Measurements from ENCODE around the gene ANKRD65. TPM values are rescaled to one million over a fixed set of nuclear protein-coding genes. Genes with fewer than 3 reads are reported as not detected.

ANKRD65 gene
- total and polyA plus RNA-seq, 3 experiments from 2014 or later: not detected

DNA sequence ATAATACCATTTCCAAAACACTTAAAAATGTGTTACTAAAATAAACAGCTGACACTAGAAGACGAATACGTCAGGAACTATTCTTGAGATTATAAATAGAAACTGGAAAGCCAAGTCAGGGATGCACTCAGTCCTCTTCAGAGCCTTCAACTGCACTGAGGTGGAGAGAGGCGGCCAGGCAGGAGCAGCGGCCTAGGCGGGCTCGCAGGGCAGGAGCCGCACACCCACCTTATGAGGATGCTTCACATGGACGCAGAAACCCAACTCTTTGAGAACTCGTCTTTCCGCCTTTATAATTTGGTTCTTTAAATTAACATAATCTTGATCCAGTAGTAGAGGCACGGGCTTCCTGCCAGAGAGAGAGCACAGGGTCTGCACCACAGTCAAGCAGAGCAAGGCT, 25.9 kb downstream of the ANKRD65 start:
- H3K9me3 Mint-ChIP-seq: no peaks in the 10 kb centered on the region
- peak overlapping the region in 5 of 8 donors; percentile 0 to 79 (median 59) for H3K27ac Mint-ChIP-seq
- peaks cover 0 to 2% of the 10 kb centered on the region in 2 donors for H3K27me3 Mint-ChIP-seq
- Histone ChIP-seq H3K36me3 (ENCODE audit: insufficient read depth, low read length) (peaks cover 64% of the 10 kb centered on the region), H3K4me1 (ENCODE audit: insufficient read depth, low read length) (peaks cover 20% of the 10 kb centered on the region), H3K27ac (ENCODE audit: low read depth, low read length) (no peak overlapping the region), H3K27me3 (ENCODE audit: insufficient read depth, low read length, poor library complexity, severe bottlenecking) (no peaks in the 10 kb centered on the region), H3K9me3 (ENCODE audit: low read length) (no peaks in the 10 kb centered on the region), H3K4me3 (ENCODE audit: low read length) (no peak overlapping the region)
- H3K36me3 Mint-ChIP-seq: peaks cover 12 to 83% (median 14%) of the 10 kb centered on the region in 3 donors
- peaks cover 25 to 49% (median 40%) of the 10 kb centered on the region in 3 donors for H3K4me1 Mint-ChIP-seq
- ChIA-PET CTCF (no interaction called here), POLR2A (interaction anchor here (0.7 kb wide), 1 partner anchor 18 kb away, joined by 7 read pairs; no protein-coding TSS in a partner anchor)
- H3K4me3 Mint-ChIP-seq: peak overlapping the region; percentile 13 to 79 (median 63)
- no peak for DNase-seq

DNA sequence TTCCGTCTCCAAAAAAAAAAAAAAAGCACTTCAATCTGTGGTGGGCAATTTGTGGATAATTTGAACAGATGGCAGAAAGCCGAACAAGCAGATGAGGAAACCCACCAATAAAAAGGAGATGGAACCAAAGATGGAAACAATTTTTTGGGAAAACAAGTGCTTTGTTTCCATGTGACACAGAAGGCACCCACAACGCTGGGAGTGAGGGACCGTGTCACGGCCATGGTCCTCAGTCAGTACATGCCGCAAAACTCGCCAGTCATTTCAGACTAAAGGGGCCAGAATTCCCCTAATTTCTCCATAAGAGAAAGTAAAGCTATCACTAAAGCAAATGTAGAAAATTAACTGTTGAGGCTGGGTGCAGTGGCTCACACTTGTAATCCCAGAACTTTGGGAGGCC, 27.0 kb downstream of the ANKRD65 start:
- no peak overlapping the region for H3K4me3 ChIP-seq (ENCODE audit: low read length)
- H3K27ac Mint-ChIP-seq: no peak overlapping the region
- CTCF ChIA-PET: no interaction called here

DNA sequence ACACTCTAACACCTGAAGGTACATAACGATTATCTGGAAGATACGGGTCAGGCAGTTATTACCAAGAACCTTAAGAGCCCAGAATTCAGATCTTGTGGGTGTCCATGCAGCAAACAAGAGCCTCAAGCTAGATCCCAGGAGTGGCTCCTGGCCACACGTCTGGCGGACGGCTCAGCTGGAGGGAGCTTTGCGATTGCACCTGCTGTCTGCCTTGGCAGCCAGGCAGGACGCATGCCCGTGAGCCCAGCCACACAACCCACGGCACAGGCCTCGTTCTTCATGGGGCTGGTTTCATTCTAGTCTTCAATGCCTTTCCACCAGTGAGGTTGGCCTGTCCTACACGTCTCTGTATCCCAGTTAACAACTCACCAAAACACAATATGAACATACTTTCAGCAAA, 27.6 kb downstream of the ANKRD65 start:
- POLR2A ChIA-PET: no interaction called here
- no peaks in the 10 kb centered on the region for H3K9me3 ChIP-seq (ENCODE audit: low read length)
- H3K4me1 Mint-ChIP-seq: peaks cover 19 to 38% (median 34%) of the 10 kb centered on the region in 3 donors
- H3K27me3 Mint-ChIP-seq: peaks cover 0 to 1% of the 10 kb centered on the region in 2 donors
- H3K4me1 ChIP-seq (ENCODE audit: insufficient read depth, low read length): peaks cover 15% of the 10 kb centered on the region
- peak overlapping the region in 1 of 7 donors; percentile 30 for H3K4me3 Mint-ChIP-seq
- H3K27me3 ChIP-seq (ENCODE audit: insufficient read depth, low read length, poor library complexity, severe bottlenecking): no peaks in the 10 kb centered on the region
- H3K4me3 ChIP-seq (ENCODE audit: low read length): no peak overlapping the region
- H3K9me3 Mint-ChIP-seq: no peaks in the 10 kb centered on the region
- no peak for DNase-seq
- no peak overlapping the region for H3K27ac ChIP-seq (ENCODE audit: low read depth, low read length)
- H3K36me3 Mint-ChIP-seq: peaks cover 14 to 89% (median 18%) of the 10 kb centered on the region in 3 donors
- CTCF ChIA-PET: interaction anchor here (1.1 kb wide), 1 partner anchor 9 kb away, joined by 3 read pairs; no protein-coding TSS in a partner anchor
- H3K27ac Mint-ChIP-seq: peak overlapping the region in 3 of 8 donors; percentile 14 to 47 (median 41)
- peaks cover 79% of the 10 kb centered on the region for H3K36me3 ChIP-seq (ENCODE audit: insufficient read depth, low read length)

More for the DNA sequence above, 27.0 kb downstream of the ANKRD65 start:
- Histone ChIP-seq H3K27me3 (ENCODE audit: insufficient read depth, low read length, poor library complexity, severe bottlenecking) (no peaks in the 10 kb centered on the region), H3K9me3 (ENCODE audit: low read length) (no peaks in the 10 kb centered on the region), H3K4me1 (ENCODE audit: insufficient read depth, low read length) (peaks cover 16% of the 10 kb centered on the region), H3K36me3 (ENCODE audit: insufficient read depth, low read length) (peaks cover 72% of the 10 kb centered on the region), H3K27ac (ENCODE audit: low read depth, low read length) (no peak overlapping the region)
- H3K4me3 Mint-ChIP-seq: no peak overlapping the region
- H3K9me3 Mint-ChIP-seq: no peaks in the 10 kb centered on the region
- no peak for DNase-seq
- H3K36me3 Mint-ChIP-seq: peaks cover 14 to 84% (median 18%) of the 10 kb centered on the region in 3 donors
- POLR2A ChIA-PET: no interaction called here
- peaks cover 20 to 39% (median 34%) of the 10 kb centered on the region in 3 donors for H3K4me1 Mint-ChIP-seq
- peaks cover 0 to 1% of the 10 kb centered on the region in 2 donors for H3K27me3 Mint-ChIP-seq

DNA sequence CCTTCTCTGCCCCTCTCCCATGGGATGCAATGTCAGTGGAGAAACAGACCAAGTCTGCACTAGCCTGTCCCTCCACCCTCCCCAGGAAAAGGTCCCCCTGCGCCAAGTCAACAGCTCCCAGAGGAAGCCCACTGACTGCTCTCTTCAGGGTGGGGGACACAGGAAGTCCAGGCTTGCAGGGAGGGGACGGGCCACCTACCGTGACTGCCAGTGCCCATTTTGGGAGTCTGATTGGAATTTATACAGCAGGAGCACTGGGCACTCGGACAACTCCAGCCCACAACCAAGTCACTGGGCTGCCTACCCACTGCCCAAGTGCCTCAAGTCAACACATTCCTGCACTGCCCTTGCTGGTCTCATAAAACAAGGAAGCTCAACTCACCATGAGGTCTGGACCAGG, 28.1 kb downstream of the ANKRD65 start:
- H3K27me3 ChIP-seq (ENCODE audit: insufficient read depth, low read length, poor library complexity, severe bottlenecking): no peaks in the 10 kb centered on the region
- H3K27me3 Mint-ChIP-seq: no peaks in the 10 kb centered on the region
- no peak overlapping the region for H3K27ac ChIP-seq (ENCODE audit: low read depth, low read length)
- POLR2A ChIA-PET: no interaction called here
- no peaks in the 10 kb centered on the region for H3K9me3 ChIP-seq (ENCODE audit: low read length)
- H3K9me3 Mint-ChIP-seq: no peaks in the 10 kb centered on the region
- CTCF ChIA-PET: interaction anchor here (1.1 kb wide), 1 partner anchor 9 kb away, joined by 3 read pairs; no protein-coding TSS in a partner anchor
- H3K4me1 ChIP-seq (ENCODE audit: insufficient read depth, low read length): peaks cover 10% of the 10 kb centered on the region
- H3K27ac Mint-ChIP-seq: peak overlapping the region in 1 of 8 donors; percentile 14
- peaks cover 79% of the 10 kb centered on the region for H3K36me3 ChIP-seq (ENCODE audit: insufficient read depth, low read length)
- peaks cover 14 to 89% (median 18%) of the 10 kb centered on the region in 3 donors for H3K36me3 Mint-ChIP-seq
- peaks cover 15 to 34% (median 29%) of the 10 kb centered on the region in 3 donors for H3K4me1 Mint-ChIP-seq
- no peak for DNase-seq
- H3K4me3 ChIP-seq (ENCODE audit: low read length): no peak overlapping the region
- peak overlapping the region in 1 of 7 donors; percentile 30 for H3K4me3 Mint-ChIP-seq

DNA sequence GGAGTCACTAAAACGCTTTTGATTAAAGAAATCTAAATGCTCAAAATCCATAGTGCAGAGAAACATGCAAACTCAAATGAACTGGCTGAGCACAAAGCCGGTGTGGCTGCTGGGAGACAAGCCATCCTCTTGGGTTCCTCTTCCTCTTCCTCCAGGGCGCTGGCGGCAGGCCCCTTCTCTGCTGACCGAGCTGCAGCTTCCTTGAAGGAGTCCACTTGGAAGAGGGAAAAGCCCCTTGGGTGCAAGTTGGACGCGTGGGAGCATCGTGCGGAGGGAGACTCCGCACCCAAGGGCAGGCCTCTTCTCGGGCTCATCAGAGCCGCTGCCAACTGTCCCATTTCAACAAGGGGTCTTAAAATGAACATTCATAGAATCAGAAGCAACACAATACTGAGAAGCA, 29.9 kb downstream of the ANKRD65 start:
- ChIA-PET POLR2A (interaction anchor here (0.9 to 1.1 kb wide), 2 partner anchors 8 to 16 kb away, joined by 3 to 4 read pairs; partner anchors contain the start of genes CCNL2 and MRPL20), CTCF (interaction anchor here (1.0 to 1.1 kb wide), 2 partner anchors 11 to 50 kb away, joined by 3 read pairs; no protein-coding TSS in a partner anchor)
- Mint-ChIP-seq H3K4me3 (no peak overlapping the region), H3K27ac (peak overlapping the region in 2 of 8 donors; percentile 29 to 32), H3K27me3 (no peaks in the 10 kb centered on the region), H3K36me3 (peaks cover 17 to 95% (median 18%) of the 10 kb centered on the region in 3 donors), H3K9me3 (no peaks in the 10 kb centered on the region), H3K4me1 (peaks cover 10 to 25% (median 23%) of the 10 kb centered on the region in 3 donors)
- DNase-seq: no peak
- Histone ChIP-seq H3K27me3 (ENCODE audit: insufficient read depth, low read length, poor library complexity, severe bottlenecking) (no peaks in the 10 kb centered on the region), H3K27ac (ENCODE audit: low read depth, low read length) (no peak overlapping the region), H3K4me1 (ENCODE audit: insufficient read depth, low read length) (no peaks in the 10 kb centered on the region), H3K9me3 (ENCODE audit: low read length) (no peaks in the 10 kb centered on the region), H3K4me3 (ENCODE audit: low read length) (no peak overlapping the region), H3K36me3 (ENCODE audit: insufficient read depth, low read length) (peaks cover 85% of the 10 kb centered on the region)

DNA sequence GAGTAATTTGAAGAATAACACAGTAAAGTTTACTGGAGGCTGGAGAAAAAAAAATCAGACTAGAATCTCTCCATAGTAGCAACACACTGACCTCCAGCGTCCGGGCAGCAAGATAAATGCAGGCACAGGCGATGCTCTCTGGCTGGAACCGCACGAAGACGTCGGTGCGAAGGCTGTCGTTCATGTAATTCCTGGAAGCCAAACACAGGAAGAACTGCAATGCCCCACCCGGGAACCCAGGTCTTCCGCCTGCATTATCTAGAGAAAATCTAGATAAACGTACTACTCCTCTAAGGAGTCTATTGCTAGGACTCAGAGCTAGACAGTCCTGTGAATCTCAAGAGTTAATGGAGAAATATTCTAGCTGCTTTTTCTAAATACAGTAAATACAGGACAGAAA, 30.4 kb downstream of the ANKRD65 start:
- Histone ChIP-seq H3K4me3 (ENCODE audit: low read length) (no peak overlapping the region), H3K27ac (ENCODE audit: low read depth, low read length) (no peak overlapping the region), H3K9me3 (ENCODE audit: low read length) (no peaks in the 10 kb centered on the region), H3K4me1 (ENCODE audit: insufficient read depth, low read length) (no peaks in the 10 kb centered on the region), H3K36me3 (ENCODE audit: insufficient read depth, low read length) (peaks cover 90% of the 10 kb centered on the region), H3K27me3 (ENCODE audit: insufficient read depth, low read length, poor library complexity, severe bottlenecking) (no peaks in the 10 kb centered on the region)
- Mint-ChIP-seq H3K36me3 (peaks cover 17 to 98% (median 18%) of the 10 kb centered on the region in 3 donors), H3K4me1 (peaks cover 9 to 23% (median 21%) of the 10 kb centered on the region in 3 donors), H3K27ac (peak overlapping the region in 1 of 8 donors; percentile 87), H3K4me3 (no peak overlapping the region), H3K27me3 (no peaks in the 10 kb centered on the region), H3K9me3 (no peaks in the 10 kb centered on the region)
- CTCF ChIA-PET: interaction anchor here (1.0 to 1.1 kb wide), 2 partner anchors 12 to 51 kb away, joined by 3 read pairs; no protein-coding TSS in a partner anchor
- DNase-seq: no peak
- POLR2A ChIA-PET: interaction anchor here (0.6 to 1.1 kb wide), 2 partner anchors 9 to 15 kb away, joined by 3 to 4 read pairs; partner anchors contain the start of gene CCNL2

DNA sequence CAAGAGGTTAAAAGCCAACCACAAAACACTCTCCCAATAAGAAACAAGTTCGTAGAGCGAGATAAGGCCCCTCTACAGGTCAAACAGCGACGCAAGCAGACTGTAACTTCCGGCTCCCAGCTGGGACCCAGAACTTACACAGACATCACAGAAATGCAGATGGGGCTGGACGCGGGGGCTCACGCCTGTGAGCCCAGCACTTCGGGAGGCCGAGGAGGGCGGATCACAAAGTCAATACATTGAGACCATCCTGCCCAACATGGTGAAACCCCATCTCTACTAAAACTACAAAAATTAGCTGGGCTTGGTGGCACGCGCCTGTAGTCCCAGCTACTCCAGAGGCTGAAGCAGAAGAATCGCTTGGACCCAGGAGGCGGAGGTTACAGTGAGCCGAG, 33.0 kb downstream of the ANKRD65 start:
- CTCF ChIA-PET: interaction anchor here (1.1 to 2.4 kb wide), 3 partner anchors 11 to 16 kb away, joined by 4 to 8 read pairs (median 4); partner anchors contain the start of genes AURKAIP1 and CCNL2

More for the DNA sequence above, 33.0 kb downstream of the ANKRD65 start:
- H3K9me3 Mint-ChIP-seq: no peaks in the 10 kb centered on the region
- POLR2A ChIA-PET: no interaction called here
- H3K4me3 ChIP-seq (ENCODE audit: low read length): no peak overlapping the region
- H3K27ac ChIP-seq (ENCODE audit: low read depth, low read length): no peak overlapping the region
- peaks cover 10 to 74% (median 13%) of the 10 kb centered on the region in 3 donors for H3K36me3 Mint-ChIP-seq
- no peaks in the 10 kb centered on the region for H3K27me3 Mint-ChIP-seq
- peak overlapping the region in 1 of 8 donors; percentile 43 for H3K27ac Mint-ChIP-seq
- H3K9me3 ChIP-seq (ENCODE audit: low read length): no peaks in the 10 kb centered on the region
- no peak for DNase-seq
- H3K4me1 Mint-ChIP-seq: peaks cover 2 to 13% (median 7%) of the 10 kb centered on the region in 3 donors
- H3K36me3 ChIP-seq (ENCODE audit: insufficient read depth, low read length): peaks cover 70% of the 10 kb centered on the region
- no peak overlapping the region for H3K4me3 Mint-ChIP-seq
- H3K4me1 ChIP-seq (ENCODE audit: insufficient read depth, low read length): no peaks in the 10 kb centered on the region
- H3K27me3 ChIP-seq (ENCODE audit: insufficient read depth, low read length, poor library complexity, severe bottlenecking): no peaks in the 10 kb centered on the region
